Measurements from ENCODE around the gene CAPN10. TPM values are rescaled to one million over a fixed set of nuclear protein-coding genes. Genes with fewer than 3 reads are reported as not detected.
A peak's percentile ranks its signal among the peaks of the same experiment; 100 is the strongest.
"Not testable (repeated sequence)": the region's sequence is repeated elsewhere in the genome, so short reads cannot be mapped to it uniquely, and the experiment has no call there.

The CAPN10 gene
- total RNA-seq, 1 donor from 2014 or later: 31.2 TPM

- DNase-seq (ENCODE audit: low read depth in 2 of 2): not testable (repeated sequence)
Measured at GRCh38 chr2:240563231-240563630, 23.3 kb upstream of the CAPN10 start.

- DNase-seq (ENCODE audit: low read depth in 2 of 2): no peak
Measured at GRCh38 chr2:240563951-240564560, 22.5 kb upstream of the CAPN10 start.

- DNase-seq (ENCODE audit: low read depth in 2 of 2): peak in 1 of 2 donors; percentile 28
Measured at GRCh38 chr2:240564561-240565332, 21.8 kb upstream of the CAPN10 start.

- peak; percentile 86 to 87 for DNase-seq (ENCODE audit: low read depth in 2 of 2)
Measured at GRCh38 chr2:240565333-240566202, 21.0 kb upstream of the CAPN10 start.

- DNase-seq (ENCODE audit: low read depth in 2 of 2): peak; percentile 84 to 86
Measured at GRCh38 chr2:240566203-240567136, 20.1 kb upstream of the CAPN10 start.

- DNase-seq (ENCODE audit: low read depth in 2 of 2): peak in 1 of 2 donors; percentile 40
Measured at GRCh38 chr2:240567137-240567871, 19.2 kb upstream of the CAPN10 start.

GRCh38 chr2:240567872-240568677 is 18.5 kb upstream of the CAPN10 start, which contains the start of gene RNPEPL1:
TSS of gene RNPEPL1 (plus strand) at chr2:240568484. CDS start at chr2:240568587, 103 bp downstream.
- peak; percentile 33 to 53 for DNase-seq (ENCODE audit: low read depth in 2 of 2)

GRCh38 chr2:240568678-240569522 is 17.6 kb upstream of the CAPN10 start:
- peak; percentile 81 for DNase-seq (ENCODE audit: low read depth in 2 of 2)

- DNase-seq (ENCODE audit: low read depth in 2 of 2): no peak
Measured at GRCh38 chr2:240569523-240569997, 17.0 kb upstream of the CAPN10 start.

- no peak for DNase-seq (ENCODE audit: low read depth in 2 of 2)
Measured at GRCh38 chr2:240569998-240570530, 16.5 kb upstream of the CAPN10 start.

- no peak for DNase-seq (ENCODE audit: low read depth in 2 of 2)
Measured at GRCh38 chr2:240570531-240571313, 15.8 kb upstream of the CAPN10 start.

GRCh38 chr2:240571314-240571973 is 15.1 kb upstream of the CAPN10 start:
- no peak for DNase-seq (ENCODE audit: low read depth in 2 of 2)

- DNase-seq (ENCODE audit: low read depth in 2 of 2): no peak
Measured at GRCh38 chr2:240572141-240573031, 14.1 kb upstream of the CAPN10 start.

- DNase-seq (ENCODE audit: low read depth in 2 of 2): no peak
Measured at GRCh38 chr2:240573071-240573515, 13.4 kb upstream of the CAPN10 start.
